Measurements from ENCODE around the gene MCF2L.

DNA sequence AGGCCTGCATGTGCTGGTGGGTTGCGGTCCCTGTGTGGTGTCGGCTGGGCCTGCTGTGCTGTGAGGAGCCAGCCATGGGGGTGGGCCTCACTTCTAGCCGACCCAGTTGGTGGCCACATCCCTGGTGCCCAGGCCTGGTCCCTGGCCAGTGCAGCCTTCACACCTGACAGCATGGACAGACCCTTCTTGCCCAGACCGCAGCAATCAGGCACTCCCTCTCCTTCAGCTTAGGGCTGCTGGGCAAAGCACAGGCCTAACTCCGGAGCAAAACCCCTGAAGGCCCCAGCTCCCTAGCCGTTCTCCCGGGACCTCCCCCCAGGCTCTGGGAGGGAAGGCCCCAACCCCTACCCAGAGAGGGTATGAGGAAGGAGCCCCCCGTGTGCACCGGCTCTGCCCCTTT is 6.6 kb upstream of the MCF2L start:
- TF ChIP-seq, protein P1, sequence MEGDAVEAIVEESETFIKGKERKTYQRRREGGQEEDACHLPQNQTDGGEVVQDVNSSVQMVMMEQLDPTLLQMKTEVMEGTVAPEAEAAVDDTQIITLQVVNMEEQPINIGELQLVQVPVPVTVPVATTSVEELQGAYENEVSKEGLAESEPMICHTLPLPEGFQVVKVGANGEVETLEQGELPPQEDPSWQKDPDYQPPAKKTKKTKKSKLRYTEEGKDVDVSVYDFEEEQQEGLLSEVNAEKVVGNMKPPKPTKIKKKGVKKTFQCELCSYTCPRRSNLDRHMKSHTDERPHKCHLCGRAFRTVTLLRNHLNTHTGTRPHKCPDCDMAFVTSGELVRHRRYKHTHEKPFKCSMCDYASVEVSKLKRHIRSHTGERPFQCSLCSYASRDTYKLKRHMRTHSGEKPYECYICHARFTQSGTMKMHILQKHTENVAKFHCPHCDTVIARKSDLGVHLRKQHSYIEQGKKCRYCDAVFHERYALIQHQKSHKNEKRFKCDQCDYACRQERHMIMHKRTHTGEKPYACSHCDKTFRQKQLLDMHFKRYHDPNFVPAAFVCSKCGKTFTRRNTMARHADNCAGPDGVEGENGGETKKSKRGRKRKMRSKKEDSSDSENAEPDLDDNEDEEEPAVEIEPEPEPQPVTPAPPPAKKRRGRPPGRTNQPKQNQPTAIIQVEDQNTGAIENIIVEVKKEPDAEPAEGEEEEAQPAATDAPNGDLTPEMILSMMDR (conservative IDR thresholded peaks at IDR 0.05; ENCODE audit: low read depth in 2 of 2): no peak
- no peak for TF ChIP-seq STAT1 (IDR thresholded peaks at IDR 0.05; ENCODE audit: unreplicated experiment)
- TF ChIP-seq CREB1 (CRISPR knock-in tag; IDR thresholded peaks at IDR 0.05; ENCODE audit: low read depth): no peak
